WTC11 (cell line): Measurements from ENCODE around the gene HECTD3. TPM values are rescaled to one million over a fixed set of nuclear protein-coding genes. Genes with fewer than 3 reads are reported as not detected.

Source experiments
- ATAC-seq: fragments of 200-7000 bp; cut with Tn5 transposase; 2 replicates; pipeline ENCODE4 v1.10.0; 2021; ENCODE audit warnings: mild to moderate bottlenecking, moderate library complexity
- CTCF ChIA-PET: fragments of 300-600 bp; sonication (Branson Sonifier 250); formaldehyde crosslinking; loops from one replicate; lab custom pipeline; 2021; ENCODE audit warnings: antibody characterized with exemption; lab: Charles Lee
- POLR2A ChIA-PET: fragments of 350-600 bp; sonication (Branson Sonifier 250); formaldehyde crosslinking; loops from one replicate; lab custom pipeline; 2021; ENCODE audit warnings: antibody characterized with exemption; lab: Charles Lee
- DNase-seq: peaks from one replicate; pipeline ENCODE4 v3.0.0; 2021; ENCODE audit warnings: low spot score
- H3K27ac Mint-ChIP-seq: 2 replicates; pipeline ENCODE4 v1.8.0; 2021; ENCODE audit warnings: mixed read lengths
- H3K27me3 Mint-ChIP-seq: 2 replicates; pipeline ENCODE4 v1.8.0; 2021; ENCODE audit warnings: low read depth, mild to moderate bottlenecking, moderate library complexity, mixed read lengths
- H3K36me3 Mint-ChIP-seq: 2 replicates; pipeline ENCODE4 v1.8.0; 2021; ENCODE audit warnings: mixed read lengths
- H3K4me1 Mint-ChIP-seq: 2 replicates; pipeline ENCODE4 v1.8.0; 2022; ENCODE audit warnings: mixed read lengths
- H3K4me3 Mint-ChIP-seq: 2 replicates; pipeline ENCODE4 v1.8.0; 2021; ENCODE audit warnings: mild to moderate bottlenecking, moderate library complexity, mixed read lengths
- H3K9me3 Mint-ChIP-seq: 2 replicates; pipeline ENCODE4 v1.8.0; 2021; ENCODE audit warnings: mixed read lengths
- ATF2 ChIP-seq: sonication (generic); formaldehyde crosslinking; IDR thresholded peaks from 2 replicates; pipeline ENCODE4 v1.8.1; 2022; ENCODE audit warnings: low read depth, missing genetic modification reagents, borderline replicate concordance
- CBFB ChIP-seq: sonication (generic); formaldehyde crosslinking; IDR thresholded peaks from 2 replicates; pipeline ENCODE4 v1.8.1; 2022; ENCODE audit warnings: mild to moderate bottlenecking, low read depth, missing genetic modification reagents
- CTCF ChIP-seq: fragments of 200-600 bp; IDR thresholded peaks from 2 replicates; pipeline ENCODE4 v1.8.0; 2022; ENCODE audit warnings: antibody characterized with exemption
- JAZF1 ChIP-seq: fragments of 250-450 bp; sonication (Bioruptor Pico); IDR thresholded peaks from 2 replicates; pipeline ENCODE4 v1.9.0; 2021; ENCODE audit warnings: moderate library complexity, mild to moderate bottlenecking, inconsistent platforms
- JUN ChIP-seq: sonication (generic); formaldehyde crosslinking; IDR thresholded peaks from 2 replicates; pipeline ENCODE4 v1.8.0; 2023; ENCODE audit warnings: mild to moderate bottlenecking, missing genetic modification reagents
- KAT7 ChIP-seq: sonication (generic); formaldehyde crosslinking; IDR thresholded peaks from 2 replicates; pipeline ENCODE4 v1.8.1; 2023; ENCODE audit warnings: missing genetic modification reagents, mild to moderate bottlenecking, borderline replicate concordance
- NR3C1 ChIP-seq: sonication (generic); formaldehyde crosslinking; conservative IDR thresholded peaks from 2 replicates; pipeline ENCODE4 v1.8.1; 2023; ENCODE audit warnings: low read depth, mild to moderate bottlenecking, missing genetic modification reagents
- PRDM15 ChIP-seq: sonication (generic); formaldehyde crosslinking; IDR thresholded peaks from 2 replicates; pipeline ENCODE4 v1.8.0; 2022; ENCODE audit warnings: missing genetic modification reagents
- RORB ChIP-seq: fragments of 250-450 bp; sonication (Bioruptor Pico); IDR thresholded peaks from 2 replicates; pipeline ENCODE4 v1.9.0; 2021; ENCODE audit warnings: mild to moderate bottlenecking
- SOX15 ChIP-seq: fragments of 250-450 bp; sonication (Bioruptor Pico); IDR thresholded peaks from 2 replicates; pipeline ENCODE4 v1.9.0; 2021; ENCODE audit warnings: mild to moderate bottlenecking
- SP1 ChIP-seq: sonication (generic); formaldehyde crosslinking; conservative IDR thresholded peaks from 2 replicates; pipeline ENCODE4 v1.8.1; 2022; ENCODE audit warnings: missing genetic modification reagents
- TEAD1 ChIP-seq: sonication (generic); formaldehyde crosslinking; IDR thresholded peaks from 2 replicates; pipeline ENCODE4 v1.8.0; 2022; ENCODE audit warnings: mild to moderate bottlenecking, missing genetic modification reagents
- ZNF219 ChIP-seq: sonication (generic); formaldehyde crosslinking; IDR thresholded peaks from 2 replicates; pipeline ENCODE4 v1.8.0; 2023; ENCODE audit warnings: missing genetic modification reagents, mild to moderate bottlenecking, borderline replicate concordance
- ZNF232 ChIP-seq: sonication (generic); formaldehyde crosslinking; IDR thresholded peaks from 2 replicates; pipeline ENCODE4 v1.8.0; 2022; ENCODE audit warnings: mild to moderate bottlenecking, missing genetic modification reagents
- ZNF263 ChIP-seq: sonication (generic); formaldehyde crosslinking; IDR thresholded peaks from 2 replicates; pipeline ENCODE4 v1.8.1; 2022; ENCODE audit warnings: low read depth, mild to moderate bottlenecking, moderate library complexity, missing genetic modification reagents
- ZNF281 ChIP-seq: sonication (generic); formaldehyde crosslinking; IDR thresholded peaks from 2 replicates; pipeline ENCODE4 v1.8.0; 2023; ENCODE audit warnings: mild to moderate bottlenecking, missing genetic modification reagents
- ZNF317 ChIP-seq: sonication (generic); formaldehyde crosslinking; IDR thresholded peaks from 2 replicates; pipeline ENCODE4 v1.8.1; 2023; ENCODE audit warnings: low read depth, mild to moderate bottlenecking, moderate library complexity, missing genetic modification reagents, borderline replicate concordance
- total RNA-seq: library from RNA; stranded (reverse); gene quantifications from 3 replicates; pipeline ENCODE4 v1.2.3, GENCODE V29; 2021

Gene HECTD3
- total RNA-seq, 1 experiment from 2014 or later, result 39.5 TPM

- ChIA-PET POLR2A (no interaction called here), CTCF (interaction anchor here (0.8 to 13.0 kb wide), 2 partner anchors 286 to 477 kb away, joined by 3 to 317 read pairs; no protein-coding TSS in a partner anchor)
- H3K36me3 Mint-ChIP-seq, result peaks cover 2% of the 10 kb centered on the region
- no peak overlapping the region for H3K27ac Mint-ChIP-seq
- no peaks in the 10 kb centered on the region for H3K27me3 Mint-ChIP-seq
- ATAC-seq (no peak), DNase-seq (no peak)
- peaks cover 14% of the 10 kb centered on the region for H3K4me1 Mint-ChIP-seq
- no peaks in the 10 kb centered on the region for H3K9me3 Mint-ChIP-seq
- no peak overlapping the region for H3K4me3 Mint-ChIP-seq
- no peak for TF ChIP-seq ZNF219 (CRISPR knock-in tag)
These were observed 4.6 kb upstream of the HECTD3 start for GRCh38 chr1:45015683-45016082.

- ChIA-PET CTCF (interaction anchor here (0.6 to 13.0 kb wide), 30 partner anchors 10 to 499 kb away, joined by 3 to 317 read pairs (median 4); partner anchors contain the start of genes BTBD19, EIF2B3, MUTYH and TESK2), POLR2A (interaction anchor here (0.6 to 1.4 kb wide), 4 partner anchors 190 to 326 kb away, joined by 3 to 4 read pairs (median 3); partner anchors contain the start of genes BTBD19, MUTYH and TOE1)
- peaks cover 5% of the 10 kb centered on the region; the same call in 1 of the 2 replicates for H3K27me3 Mint-ChIP-seq
- H3K4me3 Mint-ChIP-seq, result peak overlapping the region; percentile 62
- peaks cover 2% of the 10 kb centered on the region for H3K36me3 Mint-ChIP-seq
- H3K4me1 Mint-ChIP-seq, result peaks cover 21% of the 10 kb centered on the region
- DNase-seq (peak; percentile 91), ATAC-seq (peak; percentile 16)
- TF ChIP-seq CTCF, result peak; percentile 82
- no peak for TF ChIP-seq ZNF232
- TF ChIP-seq TEAD1, result no peak
- TF ChIP-seq SOX15 (CRISPR knock-in tag), result no peak
- no peak for TF ChIP-seq CBFB
- TF ChIP-seq ZNF317, result no peak
- no peak for TF ChIP-seq ATF2 (CRISPR knock-in tag)
- TF ChIP-seq ZNF281 (CRISPR knock-in tag), result no peak
- H3K27ac Mint-ChIP-seq, result peak overlapping the region; percentile 72; the same call in 1 of the 2 replicates
- H3K9me3 Mint-ChIP-seq, result no peaks in the 10 kb centered on the region
These were observed 3.4 kb upstream of the HECTD3 start for GRCh38 chr1:45014321-45015028.

- Mint-ChIP-seq H3K36me3 (peaks cover 2% of the 10 kb centered on the region), H3K27me3 (peaks cover 5% of the 10 kb centered on the region; the same call in 1 of the 2 replicates), H3K4me3 (peak overlapping the region; percentile 68), H3K4me1 (peaks cover 21% of the 10 kb centered on the region), H3K9me3 (no peaks in the 10 kb centered on the region), H3K27ac (no peak overlapping the region)
- DNase-seq, result no peak
- CTCF ChIA-PET, result interaction anchor here (0.6 to 13.0 kb wide), 26 partner anchors 9 to 499 kb away, joined by 3 to 317 read pairs (median 6); partner anchors contain the start of genes BTBD19, EIF2B3, MUTYH and TESK2
- no peak for ATAC-seq
- POLR2A ChIA-PET, result interaction anchor here (0.6 to 1.4 kb wide), 3 partner anchors 205 to 326 kb away, joined by 3 to 4 read pairs (median 3); partner anchors contain the start of genes BTBD19, MUTYH and TOE1
- no peak for TF ChIP-seq KAT7 (CRISPR knock-in tag)
- TF ChIP-seq JAZF1 (CRISPR knock-in tag), result no peak
- TF ChIP-seq NR3C1 (CRISPR knock-in tag), result no peak
- TF ChIP-seq JUN (CRISPR knock-in tag), result no peak
- TF ChIP-seq ZNF281 (CRISPR knock-in tag), result no peak
- no peak for TF ChIP-seq SP1 (CRISPR knock-in tag)
- no peak for TF ChIP-seq PRDM15 (CRISPR knock-in tag)
- no peak for TF ChIP-seq ZNF232
- TF ChIP-seq ZNF263, result no peak
- no peak for TF ChIP-seq RORB (CRISPR knock-in tag)
- no peak for TF ChIP-seq CBFB
These were observed 2.6 kb upstream of the HECTD3 start for GRCh38 chr1:45013551-45014209.
